Nephron (organoid): Measurements from ENCODE around the gene TCIRG1.

Source experiments
- H3K27ac Mint-ChIP-seq, 3 experiments: 2 replicates each; pipeline ENCODE4 v1.8.0; 2020; ENCODE audit warnings: mixed read lengths in 3 of 3, mild to moderate bottlenecking in 2 of 3, moderate library complexity in 1 of 3
- H3K27me3 Mint-ChIP-seq: 2 replicates; pipeline ENCODE4 v1.8.0; 2021; ENCODE audit warnings: low read depth, mild to moderate bottlenecking, moderate library complexity, mixed read lengths
- H3K36me3 Mint-ChIP-seq: 2 replicates; pipeline ENCODE4 v1.8.0; 2020; ENCODE audit warnings: low read depth, mixed read lengths
- H3K4me1 Mint-ChIP-seq: 2 replicates; pipeline ENCODE4 v1.8.0; 2020; ENCODE audit warnings: mixed read lengths
- H3K4me3 Mint-ChIP-seq, 3 experiments: 2 replicates each; pipeline ENCODE4 v1.8.0; 2020; ENCODE audit warnings: mild to moderate bottlenecking in 3 of 3, mixed read lengths in 3 of 3, moderate library complexity in 2 of 3
- H3K9me3 Mint-ChIP-seq: 2 replicates; pipeline ENCODE4 v1.8.0; 2020; ENCODE audit warnings: mixed read lengths
- TF ChIP-seq, protein P1 (sequence below), 3 experiments: fragments of 200-600 bp; sonication (generic); IDR thresholded peaks; one replicate each; pipeline ENCODE4 v1.5.0; 2021; ENCODE audit warnings: antibody characterized with exemption in 3 of 3; ENCODE audit not compliant: unreplicated experiment in 3 of 3

TCIRG1 gene

DNA sequence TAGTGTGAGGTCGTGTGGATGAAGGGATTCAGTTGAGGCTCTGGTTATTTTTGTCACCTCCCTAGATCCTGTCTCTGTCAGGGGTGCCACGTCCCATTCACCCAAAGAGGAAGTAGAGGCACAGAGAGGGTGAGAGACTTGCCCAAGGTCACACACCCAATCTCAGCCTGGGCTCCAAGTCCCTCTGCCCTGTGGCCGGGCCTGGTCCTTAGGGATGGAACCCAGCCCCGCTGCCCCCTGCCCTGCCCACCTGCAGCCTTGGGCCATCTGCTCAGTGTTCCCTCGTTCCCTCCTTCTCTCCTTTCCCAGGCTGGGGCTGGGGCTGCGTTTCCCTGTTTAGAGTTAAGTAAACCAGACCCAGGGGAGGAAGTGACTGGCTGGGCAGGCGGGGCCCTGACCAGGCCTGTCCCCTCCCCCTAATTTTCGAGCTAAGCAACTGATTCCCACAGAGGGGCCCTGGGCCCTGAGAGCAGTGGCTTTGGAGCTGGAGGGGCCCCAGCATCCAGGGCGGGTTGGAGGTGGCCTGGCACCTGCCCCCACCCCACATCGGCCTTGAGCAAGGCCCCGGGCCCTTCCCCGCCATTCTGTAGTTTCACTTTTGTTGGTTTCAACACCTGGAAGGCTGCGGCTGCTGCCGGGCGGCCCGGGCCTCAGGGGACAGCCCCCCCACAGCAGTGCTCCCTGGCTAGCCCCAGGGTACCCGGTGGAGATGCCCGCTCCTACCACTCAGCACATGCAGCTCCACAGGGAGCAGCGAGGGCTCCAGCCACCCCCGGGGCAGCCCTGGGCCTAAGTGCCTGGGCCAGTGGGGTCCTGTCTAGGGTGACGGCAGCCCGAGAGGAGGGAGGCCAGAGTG, 1.5 kb downstream of the TCIRG1 start:
- Mint-ChIP-seq H3K36me3 (no peaks in the 10 kb centered on the region), H3K27me3 (no peaks in the 10 kb centered on the region), H3K9me3 (no peaks in the 10 kb centered on the region), H3K27ac (peak overlapping the region; percentile 69 to 92 (median 85)), H3K4me3 (peak overlapping the region; percentile 61 to 83 (median 77)), H3K4me1 (peaks cover 12% of the 10 kb centered on the region)
- TF ChIP-seq, protein P1, sequence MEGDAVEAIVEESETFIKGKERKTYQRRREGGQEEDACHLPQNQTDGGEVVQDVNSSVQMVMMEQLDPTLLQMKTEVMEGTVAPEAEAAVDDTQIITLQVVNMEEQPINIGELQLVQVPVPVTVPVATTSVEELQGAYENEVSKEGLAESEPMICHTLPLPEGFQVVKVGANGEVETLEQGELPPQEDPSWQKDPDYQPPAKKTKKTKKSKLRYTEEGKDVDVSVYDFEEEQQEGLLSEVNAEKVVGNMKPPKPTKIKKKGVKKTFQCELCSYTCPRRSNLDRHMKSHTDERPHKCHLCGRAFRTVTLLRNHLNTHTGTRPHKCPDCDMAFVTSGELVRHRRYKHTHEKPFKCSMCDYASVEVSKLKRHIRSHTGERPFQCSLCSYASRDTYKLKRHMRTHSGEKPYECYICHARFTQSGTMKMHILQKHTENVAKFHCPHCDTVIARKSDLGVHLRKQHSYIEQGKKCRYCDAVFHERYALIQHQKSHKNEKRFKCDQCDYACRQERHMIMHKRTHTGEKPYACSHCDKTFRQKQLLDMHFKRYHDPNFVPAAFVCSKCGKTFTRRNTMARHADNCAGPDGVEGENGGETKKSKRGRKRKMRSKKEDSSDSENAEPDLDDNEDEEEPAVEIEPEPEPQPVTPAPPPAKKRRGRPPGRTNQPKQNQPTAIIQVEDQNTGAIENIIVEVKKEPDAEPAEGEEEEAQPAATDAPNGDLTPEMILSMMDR (IDR thresholded peaks at IDR 0.05; ENCODE audit: unreplicated experiment in 3 of 3): no peak

DNA sequence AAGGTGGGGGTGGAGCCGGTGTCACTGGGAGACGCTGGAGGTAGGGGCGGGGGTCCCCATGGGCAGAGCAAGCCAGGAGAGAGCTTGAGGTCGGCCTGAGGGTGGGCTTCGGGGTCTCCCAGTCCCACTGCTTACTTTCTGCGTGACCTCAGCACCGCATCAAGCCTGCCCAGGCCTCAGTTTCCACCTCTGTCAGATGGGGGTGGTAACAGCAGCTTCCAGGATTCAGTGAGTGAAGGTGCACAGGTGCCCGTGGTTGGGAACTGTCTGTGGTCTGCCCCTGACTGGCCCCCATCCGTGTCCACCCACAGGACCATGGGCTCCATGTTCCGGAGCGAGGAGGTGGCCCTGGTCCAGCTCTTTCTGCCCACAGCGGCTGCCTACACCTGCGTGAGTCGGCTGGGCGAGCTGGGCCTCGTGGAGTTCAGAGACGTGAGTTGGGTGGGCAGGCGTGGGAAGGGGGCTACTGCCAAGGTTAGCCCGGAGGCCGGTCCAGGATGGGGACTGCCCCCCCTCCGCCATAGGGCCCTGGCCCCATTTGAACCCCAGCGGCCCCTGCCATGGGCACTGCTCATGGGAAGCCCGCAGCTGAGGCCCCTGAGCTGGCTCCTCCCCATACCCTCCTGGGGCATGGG, 2.2 kb downstream of the TCIRG1 start:
- Mint-ChIP-seq H3K4me1 (peaks cover 12% of the 10 kb centered on the region), H3K27me3 (no peaks in the 10 kb centered on the region), H3K9me3 (no peaks in the 10 kb centered on the region), H3K36me3 (no peaks in the 10 kb centered on the region), H3K4me3 (no peak overlapping the region), H3K27ac (peak overlapping the region in 1 of 3 experiments; percentile 67)
- TF ChIP-seq, protein P1 (IDR thresholded peaks at IDR 0.05; ENCODE audit: unreplicated experiment in 3 of 3): no peak

DNA sequence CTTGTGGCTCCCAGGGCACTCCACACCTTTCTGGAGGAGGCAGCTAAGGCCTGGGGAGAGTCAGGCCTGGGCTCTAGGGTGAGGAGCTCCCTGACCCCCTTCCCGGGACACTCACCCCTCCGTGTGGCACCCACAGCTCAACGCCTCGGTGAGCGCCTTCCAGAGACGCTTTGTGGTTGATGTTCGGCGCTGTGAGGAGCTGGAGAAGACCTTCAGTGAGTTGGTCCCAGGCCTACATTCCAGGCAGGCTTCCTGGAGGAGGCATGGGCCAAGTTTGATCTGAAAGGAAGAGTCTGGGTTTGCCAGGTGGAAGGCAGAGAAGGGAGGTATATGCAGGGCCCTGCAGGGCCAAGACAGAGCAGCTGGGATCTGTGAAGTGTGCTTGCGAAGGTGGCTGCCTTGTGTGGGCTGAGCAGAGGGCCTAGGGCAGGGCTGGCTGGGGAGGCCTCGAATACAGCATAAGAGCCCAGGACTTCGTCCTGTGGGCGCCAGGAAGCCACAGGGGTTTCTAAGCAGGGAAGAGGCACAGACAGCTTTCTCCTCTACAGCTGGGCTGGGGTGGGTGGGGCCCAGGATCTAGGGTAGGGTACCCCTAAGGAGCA, 2.9 kb downstream of the TCIRG1 start:
- H3K9me3 Mint-ChIP-seq: no peaks in the 10 kb centered on the region
- H3K27me3 Mint-ChIP-seq: no peaks in the 10 kb centered on the region
- peak overlapping the region in 2 of 3 experiments; percentile 27 to 67 for H3K27ac Mint-ChIP-seq
- TF ChIP-seq, protein P1 (IDR thresholded peaks at IDR 0.05; ENCODE audit: unreplicated experiment in 3 of 3): no peak
- H3K4me3 Mint-ChIP-seq: peak overlapping the region in 1 of 3 experiments; percentile 32
- no peaks in the 10 kb centered on the region for H3K36me3 Mint-ChIP-seq
- H3K4me1 Mint-ChIP-seq: peaks cover 12% of the 10 kb centered on the region

DNA sequence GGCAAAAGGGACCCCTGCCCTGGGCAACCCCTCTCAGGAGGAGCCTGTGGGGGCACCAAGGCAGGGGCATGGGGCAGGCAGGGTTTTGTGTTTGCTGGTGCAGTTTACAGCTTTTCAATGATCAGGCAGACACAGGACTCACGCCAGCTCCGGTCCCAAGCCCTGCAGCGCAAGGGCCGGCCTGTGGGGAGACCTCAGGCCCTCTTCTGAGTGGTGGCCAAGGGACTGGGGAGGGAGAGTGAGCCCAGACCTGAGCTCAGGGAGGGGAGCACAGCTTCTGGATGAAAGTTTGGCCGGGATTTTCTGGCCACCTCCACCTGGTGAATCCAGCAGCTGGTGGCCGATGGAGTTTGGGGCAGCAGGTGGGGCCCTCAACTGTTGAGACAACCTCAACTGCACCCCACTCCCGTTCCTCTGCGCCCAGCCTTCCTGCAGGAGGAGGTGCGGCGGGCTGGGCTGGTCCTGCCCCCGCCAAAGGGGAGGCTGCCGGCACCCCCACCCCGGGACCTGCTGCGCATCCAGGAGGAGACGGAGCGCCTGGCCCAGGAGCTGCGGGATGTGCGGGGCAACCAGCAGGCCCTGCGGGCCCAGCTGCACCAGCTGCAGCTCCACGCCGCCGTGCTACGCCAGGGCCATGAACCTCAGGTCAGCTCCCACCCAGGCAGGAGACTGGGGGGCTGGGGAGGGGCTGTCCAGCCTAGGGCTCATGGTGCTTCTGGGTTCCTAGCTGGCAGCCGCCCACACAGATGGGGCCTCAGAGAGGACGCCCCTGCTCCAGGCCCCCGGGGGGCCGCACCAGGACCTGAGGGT, 3.6 kb downstream of the TCIRG1 start:
- TF ChIP-seq, protein P1 (IDR thresholded peaks at IDR 0.05; ENCODE audit: unreplicated experiment in 3 of 3): no peak
- Mint-ChIP-seq H3K4me3 (no peak overlapping the region), H3K36me3 (no peaks in the 10 kb centered on the region), H3K4me1 (peaks cover 12% of the 10 kb centered on the region), H3K27me3 (no peaks in the 10 kb centered on the region), H3K9me3 (no peaks in the 10 kb centered on the region), H3K27ac (peak overlapping the region in 1 of 3 experiments; percentile 67)

DNA sequence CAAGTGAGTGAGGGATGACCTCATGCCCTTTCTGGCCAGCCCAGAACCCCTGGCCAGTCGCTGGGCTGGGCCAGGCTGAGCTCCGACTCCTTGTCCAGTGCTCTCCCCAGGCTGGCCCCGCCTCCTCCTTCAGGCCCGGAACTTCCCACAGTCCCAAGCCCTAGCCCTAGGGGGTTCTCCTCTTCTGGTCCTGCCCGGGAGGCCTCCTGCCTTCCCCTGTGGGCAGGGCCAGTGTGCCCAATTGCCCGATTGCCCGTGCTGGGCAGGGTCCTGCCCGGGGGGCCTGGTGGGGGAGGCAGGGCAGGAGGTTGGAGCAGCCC, 4.2 kb downstream of the TCIRG1 start:
- H3K36me3 Mint-ChIP-seq: no peaks in the 10 kb centered on the region
- no peak overlapping the region for H3K4me3 Mint-ChIP-seq
- TF ChIP-seq, protein P1 (IDR thresholded peaks at IDR 0.05; ENCODE audit: unreplicated experiment in 3 of 3): no peak
- peaks cover 12% of the 10 kb centered on the region for H3K4me1 Mint-ChIP-seq
- H3K27me3 Mint-ChIP-seq: no peaks in the 10 kb centered on the region
- H3K27ac Mint-ChIP-seq: no peak overlapping the region
- H3K9me3 Mint-ChIP-seq: no peaks in the 10 kb centered on the region
